Activated B cell treated with CpG ODN at 0.5 μM for 24 hours (primary cell): Measurements from ENCODE around the gene IL36RN. TPM values are rescaled to one million over a fixed set of nuclear protein-coding genes. Genes with fewer than 3 reads are reported as not detected.

Source experiments
- ATAC-seq: fragments of 200-7000 bp; cut with Tn5 transposase; one replicate; pipeline ENCODE4 v1.10.0; 2021; ENCODE audit warnings: low read depth, mild to moderate bottlenecking, moderate library complexity
- CTCF ChIA-PET: fragments of 350-600 bp; sonication (Branson Sonifier 250); formaldehyde crosslinking; loops from one replicate; lab custom pipeline; 2021; ENCODE audit warnings: antibody characterized with exemption; lab: Charles Lee
- POLR2A ChIA-PET: fragments of 350-600 bp; sonication (Branson Sonifier 250); formaldehyde crosslinking; loops from one replicate; lab custom pipeline; 2021; ENCODE audit warnings: antibody characterized with exemption; lab: Charles Lee
- DNase-seq: peaks from one replicate; pipeline ENCODE4 v3.0.0; 2022
- H3K27ac Mint-ChIP-seq: one replicate; pipeline ENCODE4 v1.8.0; 2020; ENCODE audit warnings: mixed read lengths
- H3K27me3 Mint-ChIP-seq: one replicate; pipeline ENCODE4 v1.8.0; 2021; ENCODE audit warnings: mixed read lengths
- H3K36me3 Mint-ChIP-seq: one replicate; pipeline ENCODE4 v1.8.0; 2021; ENCODE audit warnings: low read depth, mixed read lengths
- H3K4me1 Mint-ChIP-seq: one replicate; pipeline ENCODE4 v1.8.0; 2021; ENCODE audit warnings: mixed read lengths
- H3K4me3 Mint-ChIP-seq: one replicate; pipeline ENCODE4 v1.8.0; 2020; ENCODE audit warnings: mild to moderate bottlenecking, mixed read lengths
- H3K9me3 Mint-ChIP-seq: one replicate; pipeline ENCODE4 v1.8.0; 2020; ENCODE audit warnings: mixed read lengths
- CTCF ChIP-seq: fragments of 200-600 bp; IDR thresholded peaks from one replicate; pipeline ENCODE4 v1.8.0; 2022; ENCODE audit warnings: antibody characterized with exemption, mild to moderate bottlenecking
- intact Hi-C: fragments of 100-400 bp; cut with micrococcal nuclease; formaldehyde crosslinking; loops from one replicate; pipeline ENCODE4 v1.15.1; 2024
- total RNA-seq: library from RNA; stranded (reverse); gene quantifications from 2 replicates; pipeline ENCODE4 v1.2.3, GENCODE V29; 2022

The IL36RN gene
- total RNA-seq, 1 donor from 2014 or later = not detected

- ChIA-PET CTCF (no interaction called here), POLR2A (no interaction called here)
- no peaks in the 10 kb centered on the region for H3K4me1 Mint-ChIP-seq
- TF ChIP-seq CTCF = no peak
- H3K36me3 Mint-ChIP-seq = no peaks in the 10 kb centered on the region
- H3K27ac Mint-ChIP-seq = no peak overlapping the region
- ATAC-seq = no peak
- no peak overlapping the region for H3K4me3 Mint-ChIP-seq
- peaks cover 24% of the 10 kb centered on the region for H3K27me3 Mint-ChIP-seq
- intact Hi-C loops = no loop called here
- peaks cover 2% of the 10 kb centered on the region for H3K9me3 Mint-ChIP-seq
- no peak for DNase-seq
Observed at GRCh38 chr2:113064281-113064680, 5.3 kb downstream of the IL36RN start.

GRCh38 chr2:113064898-113065297 lies 5.9 kb downstream of the IL36RN start:
- DNase-seq = no peak
- H3K4me1 Mint-ChIP-seq = no peaks in the 10 kb centered on the region
- H3K9me3 Mint-ChIP-seq = peaks cover 2% of the 10 kb centered on the region

GRCh38 chr2:113067681-113068080 lies 8.7 kb downstream of the IL36RN start, which contains the start of gene IL1F10:
TSS of gene IL1F10 (plus strand) at chr2:113067970. CDS start at chr2:113072739, 4,769 bp downstream.
- TF ChIP-seq CTCF = no peak
- POLR2A ChIA-PET = interaction anchor here (0.6 kb wide), 1 partner anchor 209 kb away, joined by 3 read pairs; no protein-coding TSS in a partner anchor
- Mint-ChIP-seq H3K4me3 (no peak within 1 kb of the TSS), H3K27me3 (peaks cover 27% of the 10 kb centered on the region), H3K9me3 (peaks cover 2% of the 10 kb centered on the region), H3K4me1 (no peaks in the 10 kb centered on the region), H3K27ac (no peak within 1 kb of the TSS), H3K36me3 (no peaks in the 10 kb centered on the region)
- no peak for ATAC-seq
- intact Hi-C loops = no loop called here
- DNase-seq = no peak
- CTCF ChIA-PET = no interaction called here

More at GRCh38 chr2:113064898-113065297, 5.9 kb downstream of the IL36RN start:
- intact Hi-C loops = no loop called here
- ATAC-seq = no peak
- POLR2A ChIA-PET = no interaction called here
- CTCF ChIA-PET = no interaction called here
- TF ChIP-seq CTCF = no peak
- Mint-ChIP-seq H3K36me3 (no peaks in the 10 kb centered on the region), H3K27me3 (peaks cover 30% of the 10 kb centered on the region), H3K27ac (no peak overlapping the region), H3K4me3 (no peak overlapping the region)

- Mint-ChIP-seq H3K27me3 (peaks cover 27% of the 10 kb centered on the region), H3K27ac (no peak overlapping the region), H3K4me1 (no peaks in the 10 kb centered on the region), H3K9me3 (peaks cover 2% of the 10 kb centered on the region), H3K4me3 (no peak overlapping the region), H3K36me3 (no peaks in the 10 kb centered on the region)
- ChIA-PET CTCF (interaction anchor here (1.4 kb wide), 1 partner anchor 12 kb away, joined by 4 read pairs; no protein-coding TSS in a partner anchor), POLR2A (no interaction called here)
- ATAC-seq = no peak
- intact Hi-C loops = no loop called here
- no peak for DNase-seq
- TF ChIP-seq CTCF = no peak
Observed at GRCh38 chr2:113068249-113068648, 9.3 kb downstream of the IL36RN start.

GRCh38 chr2:113068706-113069485 lies 9.9 kb downstream of the IL36RN start:
- Mint-ChIP-seq H3K4me3 (no peak overlapping the region), H3K36me3 (no peaks in the 10 kb centered on the region), H3K9me3 (peaks cover 2% of the 10 kb centered on the region), H3K4me1 (no peaks in the 10 kb centered on the region), H3K27ac (no peak overlapping the region), H3K27me3 (peaks cover 23% of the 10 kb centered on the region)
- intact Hi-C loops = no loop called here
- ChIA-PET CTCF (interaction anchor here (1.4 kb wide), 1 partner anchor 11 kb away, joined by 4 read pairs; no protein-coding TSS in a partner anchor), POLR2A (no interaction called here)
- DNase-seq (no peak), ATAC-seq (no peak)
- no peak for TF ChIP-seq CTCF
